Measurements from ENCODE around the gene C8A. TPM values are rescaled to one million over a fixed set of nuclear protein-coding genes. Genes with fewer than 3 reads are reported as not detected.

C8A gene
- polyA plus RNA-seq, 1 donor (not counting 4 experiments of a cell fraction or from before 2014, with no cell fraction given): not detected

DNA sequence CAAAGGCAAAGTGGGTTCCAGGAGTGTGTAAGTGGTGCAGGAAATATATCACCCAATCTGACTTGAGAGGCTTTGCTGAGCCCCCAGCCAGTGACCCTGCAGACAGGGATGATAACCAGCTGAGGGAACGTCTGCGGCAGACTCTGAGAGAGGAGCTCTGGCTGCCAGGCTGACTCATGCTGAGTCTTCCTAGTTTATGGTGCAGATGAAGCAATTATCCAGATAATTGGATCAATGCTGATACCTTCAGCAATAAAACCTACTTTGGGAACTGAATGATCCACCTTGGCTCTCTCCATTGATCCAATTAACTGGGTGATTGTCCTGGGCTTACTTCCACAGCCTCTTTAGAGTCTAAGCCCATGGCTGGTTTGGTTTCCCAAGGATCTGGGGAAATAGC, 103.9 kb downstream of the C8A start:
- dilution Hi-C loops (cut with MboI; ENCODE audit: extremely low pct_ligation_motif_present, low sequenced_read_pairs): no loop called here

DNA sequence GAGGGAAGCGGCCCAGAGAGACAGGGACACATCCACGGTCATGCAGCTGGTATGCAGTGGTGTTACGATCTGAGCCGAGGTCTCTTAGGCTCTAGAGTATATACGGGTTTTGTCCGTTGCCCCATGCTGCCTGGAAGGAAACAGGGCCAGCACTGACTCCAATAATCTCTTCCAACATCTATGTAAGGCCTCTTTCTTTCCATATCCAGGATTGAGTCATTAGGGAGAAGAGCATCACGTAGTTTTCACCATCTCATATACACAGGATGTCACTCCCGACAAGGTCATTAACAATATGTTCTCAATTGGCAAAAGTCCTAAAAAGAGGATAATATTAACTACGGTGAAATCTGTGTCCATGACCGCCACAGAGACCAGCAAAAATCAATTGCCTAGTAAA, 106.8 kb downstream of the C8A start:
- no peak overlapping the region for H3K27ac ChIP-seq (ENCODE audit: control insufficient read depth, insufficient read depth, low read length)
- no peaks in the 10 kb centered on the region for H3K27me3 ChIP-seq (ENCODE audit: control insufficient read depth, extremely low read depth, insufficient read depth, low read length)
- no peaks in the 10 kb centered on the region for H3K4me1 ChIP-seq (ENCODE audit: control insufficient read depth, extremely low read depth, insufficient read depth, low read length)
- DNase-seq (ENCODE audit: low read depth, low spot score) (no peak), FAIRE-seq (no peak)
- H3K79me2 ChIP-seq (ENCODE audit: control insufficient read depth, insufficient read depth, low read length): no peaks in the 10 kb centered on the region
- H3K4me3 ChIP-seq (ENCODE audit: control insufficient read depth in 2 of 3, extremely low read depth in 1 of 3, insufficient read depth in 2 of 3, low read depth in 1 of 3, low read length in 3 of 3): no peak overlapping the region
- no peaks in the 10 kb centered on the region for H4K20me1 ChIP-seq (ENCODE audit: control insufficient read depth, extremely low read depth, insufficient read depth, low read length)
- no peak for TF ChIP-seq EZH2 (IDR thresholded peaks at IDR 0.05; ENCODE audit: low read length)
- TF ChIP-seq, protein P1, sequence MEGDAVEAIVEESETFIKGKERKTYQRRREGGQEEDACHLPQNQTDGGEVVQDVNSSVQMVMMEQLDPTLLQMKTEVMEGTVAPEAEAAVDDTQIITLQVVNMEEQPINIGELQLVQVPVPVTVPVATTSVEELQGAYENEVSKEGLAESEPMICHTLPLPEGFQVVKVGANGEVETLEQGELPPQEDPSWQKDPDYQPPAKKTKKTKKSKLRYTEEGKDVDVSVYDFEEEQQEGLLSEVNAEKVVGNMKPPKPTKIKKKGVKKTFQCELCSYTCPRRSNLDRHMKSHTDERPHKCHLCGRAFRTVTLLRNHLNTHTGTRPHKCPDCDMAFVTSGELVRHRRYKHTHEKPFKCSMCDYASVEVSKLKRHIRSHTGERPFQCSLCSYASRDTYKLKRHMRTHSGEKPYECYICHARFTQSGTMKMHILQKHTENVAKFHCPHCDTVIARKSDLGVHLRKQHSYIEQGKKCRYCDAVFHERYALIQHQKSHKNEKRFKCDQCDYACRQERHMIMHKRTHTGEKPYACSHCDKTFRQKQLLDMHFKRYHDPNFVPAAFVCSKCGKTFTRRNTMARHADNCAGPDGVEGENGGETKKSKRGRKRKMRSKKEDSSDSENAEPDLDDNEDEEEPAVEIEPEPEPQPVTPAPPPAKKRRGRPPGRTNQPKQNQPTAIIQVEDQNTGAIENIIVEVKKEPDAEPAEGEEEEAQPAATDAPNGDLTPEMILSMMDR (optimal IDR thresholded peaks at IDR 0.05 in 1 of 3, IDR thresholded peaks at IDR 0.05 in 1 of 3, conservative IDR thresholded peaks at IDR 0.05 in 1 of 3; ENCODE audit: extremely low read depth in 1 of 3, insufficient read depth in 2 of 3, low read length in 3 of 3): no peak
- H3K9me3 ChIP-seq (ENCODE audit: control insufficient read depth, low read depth, low read length): no peaks in the 10 kb centered on the region
- no peak overlapping the region for H3K9ac ChIP-seq (ENCODE audit: control insufficient read depth, extremely low read depth, insufficient read depth, low read length)
- no peaks in the 10 kb centered on the region for H3K36me3 ChIP-seq (ENCODE audit: control insufficient read depth in 2 of 2, extremely low read depth in 1 of 2, insufficient read depth in 2 of 2, low read length in 2 of 2)
- H3K4me2 ChIP-seq (ENCODE audit: control insufficient read depth, extremely low read depth, insufficient read depth, low read depth, low read length): no peak overlapping the region
- no peak overlapping the region for H2AFZ ChIP-seq (ENCODE audit: control insufficient read depth, low read length)
- dilution Hi-C loops (cut with MboI; ENCODE audit: extremely low pct_ligation_motif_present, low sequenced_read_pairs): no loop called here
- H3K9me1 ChIP-seq (ENCODE audit: control insufficient read depth, extremely low read depth, insufficient read depth, low read length): no peaks in the 10 kb centered on the region

More for the DNA sequence above, 103.9 kb downstream of the C8A start:
- Histone ChIP-seq H3K9me1 (ENCODE audit: control insufficient read depth, extremely low read depth, insufficient read depth, low read length) (no peaks in the 10 kb centered on the region), H3K79me2 (ENCODE audit: control insufficient read depth, insufficient read depth, low read length) (no peaks in the 10 kb centered on the region), H3K27ac (ENCODE audit: control insufficient read depth, insufficient read depth, low read length) (no peak overlapping the region), H3K27me3 (ENCODE audit: control insufficient read depth, extremely low read depth, insufficient read depth, low read length) (no peaks in the 10 kb centered on the region), H3K4me2 (ENCODE audit: control insufficient read depth, extremely low read depth, insufficient read depth, low read depth, low read length) (no peak overlapping the region), H3K9me3 (ENCODE audit: control insufficient read depth, low read depth, low read length) (no peaks in the 10 kb centered on the region), H4K20me1 (ENCODE audit: control insufficient read depth, extremely low read depth, insufficient read depth, low read length) (no peaks in the 10 kb centered on the region), H3K4me1 (ENCODE audit: control insufficient read depth, extremely low read depth, insufficient read depth, low read length) (no peaks in the 10 kb centered on the region), H3K36me3 (ENCODE audit: control insufficient read depth in 2 of 2, extremely low read depth in 1 of 2, insufficient read depth in 2 of 2, low read length in 2 of 2) (no peaks in the 10 kb centered on the region), H3K9ac (ENCODE audit: control insufficient read depth, extremely low read depth, insufficient read depth, low read length) (no peak overlapping the region), H2AFZ (ENCODE audit: control insufficient read depth, low read length) (no peak overlapping the region), H3K4me3 (ENCODE audit: control insufficient read depth in 2 of 3, extremely low read depth in 1 of 3, insufficient read depth in 2 of 3, low read depth in 1 of 3, low read length in 3 of 3) (no peak overlapping the region)
- FAIRE-seq (peak; percentile 56), DNase-seq (ENCODE audit: low read depth, low spot score) (no peak)
- TF ChIP-seq EZH2 (IDR thresholded peaks at IDR 0.05; ENCODE audit: low read length): no peak
- TF ChIP-seq, protein P1 (optimal IDR thresholded peaks at IDR 0.05 in 1 of 3, IDR thresholded peaks at IDR 0.05 in 1 of 3, conservative IDR thresholded peaks at IDR 0.05 in 1 of 3; ENCODE audit: extremely low read depth in 1 of 3, insufficient read depth in 2 of 3, low read length in 3 of 3): no peak

Data from keratinocyte (primary cell).